Cardiac fibroblast (primary cell): ENCODE measurements around the gene GPC3.

ENCODE experiments used
- DNase-seq, 2 donors: peaks; one replicate each; pipeline versions ENCODE4 v3.0.0 to v3.0.0-alpha.2; 2010; ENCODE audit warnings: low read depth in 2 of 2
- H3K4me3 ChIP-seq, 2 donors: replicated peaks in 1 of 2; 1 replicate in 1 of 2; 2 replicates in 1 of 2; pipeline ENCODE4 v1.5.1; 2011; ENCODE audit warnings: low read depth in 2 of 2, low read length in 2 of 2, mild to moderate bottlenecking in 2 of 2, moderate library complexity in 1 of 2
- CTCF ChIP-seq: IDR thresholded peaks from one replicate; pipeline ENCODE4 v1.5.1; 2011; ENCODE audit warnings: low read depth, mild to moderate bottlenecking, low read length, inconsistent platforms

Gene GPC3

DNA sequence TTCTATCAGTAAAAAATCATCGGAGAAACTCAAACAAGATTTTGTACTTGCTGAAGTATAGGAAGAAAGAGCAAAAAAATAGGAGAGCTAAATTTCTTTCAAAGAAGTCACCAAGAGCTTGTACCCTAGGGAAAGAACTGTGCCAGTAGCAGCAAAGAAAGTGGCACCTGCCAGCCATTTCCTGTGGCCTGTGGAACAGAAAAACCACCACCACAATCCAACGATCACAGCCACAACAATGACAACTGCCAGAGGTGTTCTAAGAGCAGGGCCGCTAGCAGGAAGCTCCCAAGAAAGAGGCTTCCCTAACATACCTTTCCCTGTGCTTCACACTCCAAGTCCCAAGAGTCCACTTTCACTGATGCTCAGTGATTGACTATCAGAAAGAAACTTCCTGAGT, 304.0 kb downstream of the GPC3 start:
- no peak for DNase-seq
- no peak overlapping the region for H3K4me3 ChIP-seq
- no peak for TF ChIP-seq CTCF

GRCh38 chrX:133677123-133678063, 308.0 kb downstream of the GPC3 start:
- no peak for DNase-seq
- H3K4me3 ChIP-seq: no peak overlapping the region
- TF ChIP-seq CTCF: no peak

DNA sequence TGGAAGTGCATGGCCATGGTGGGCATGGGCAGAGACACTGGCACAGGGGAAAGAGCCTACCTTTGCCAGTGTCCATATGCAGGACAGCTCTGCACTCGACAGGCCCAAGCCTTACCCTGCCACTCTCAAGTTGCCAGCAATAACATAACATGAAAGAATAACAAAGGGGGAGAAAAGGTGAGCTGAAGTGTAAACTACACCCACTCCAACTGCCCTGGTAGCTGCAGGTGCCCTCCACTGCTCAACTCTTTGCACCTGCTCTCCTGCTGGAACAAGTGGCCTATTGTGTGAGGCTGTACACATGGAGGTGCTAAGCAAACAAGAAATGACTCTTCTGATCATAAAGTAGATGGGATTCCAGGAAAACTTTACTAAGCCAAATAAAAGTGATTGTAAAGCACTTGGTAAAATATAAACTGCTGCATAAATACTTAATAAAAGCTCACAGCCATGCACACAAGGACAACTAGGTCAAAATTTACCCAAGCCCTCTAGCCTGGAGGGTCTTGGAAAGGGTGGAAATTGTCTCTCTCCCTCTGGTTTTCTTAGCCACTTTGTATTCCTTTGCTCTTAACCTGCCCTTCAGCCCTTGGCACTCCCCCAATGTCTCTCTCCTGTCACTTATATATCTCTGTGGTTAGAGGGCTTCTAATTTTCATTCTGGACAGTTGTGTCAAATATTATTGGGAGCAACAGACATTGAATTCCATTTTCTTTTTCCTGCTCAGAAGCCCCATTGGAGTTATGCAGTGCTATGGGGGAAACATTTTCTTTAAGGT, 308.9 kb downstream of the GPC3 start:
- DNase-seq: no peak
- no peak overlapping the region for H3K4me3 ChIP-seq
- no peak for TF ChIP-seq CTCF

DNA sequence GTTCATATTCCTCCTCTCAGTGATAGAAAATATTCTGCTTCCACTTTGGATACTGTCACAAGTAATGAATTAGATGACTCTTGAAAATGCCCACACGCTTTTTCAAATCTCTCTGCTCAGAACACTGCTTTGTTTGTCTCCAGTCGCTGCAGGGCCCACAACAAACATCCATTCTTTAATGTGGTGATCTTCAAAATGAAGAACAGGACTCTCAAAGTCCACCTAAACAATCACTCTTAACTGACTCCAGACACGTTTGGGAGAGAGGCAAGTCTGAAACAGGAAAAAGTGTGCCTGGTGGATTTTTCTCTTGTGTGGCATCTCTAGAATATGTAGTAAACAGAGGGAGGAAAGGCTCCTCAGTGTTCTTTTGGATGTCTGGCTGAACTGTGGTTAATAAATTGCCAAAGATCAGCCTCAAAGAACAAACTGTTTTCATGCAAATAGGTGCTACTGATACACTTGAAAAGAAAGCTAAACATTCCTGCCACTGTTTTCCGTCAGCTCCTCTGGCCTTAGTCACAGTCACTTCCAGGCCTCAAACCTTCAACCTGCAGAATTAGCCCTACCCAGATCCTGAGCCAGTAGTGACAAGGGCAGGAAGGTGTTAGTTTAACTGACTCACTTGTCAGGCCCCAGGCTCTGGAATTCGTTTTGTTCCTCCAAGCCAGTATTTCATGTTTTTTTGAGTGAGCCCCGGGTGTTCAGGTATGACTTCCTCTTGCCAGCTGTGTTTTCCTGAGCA, 310.5 kb downstream of the GPC3 start:
- H3K4me3 ChIP-seq: no peak overlapping the region
- DNase-seq: no peak
- no peak for TF ChIP-seq CTCF

DNA sequence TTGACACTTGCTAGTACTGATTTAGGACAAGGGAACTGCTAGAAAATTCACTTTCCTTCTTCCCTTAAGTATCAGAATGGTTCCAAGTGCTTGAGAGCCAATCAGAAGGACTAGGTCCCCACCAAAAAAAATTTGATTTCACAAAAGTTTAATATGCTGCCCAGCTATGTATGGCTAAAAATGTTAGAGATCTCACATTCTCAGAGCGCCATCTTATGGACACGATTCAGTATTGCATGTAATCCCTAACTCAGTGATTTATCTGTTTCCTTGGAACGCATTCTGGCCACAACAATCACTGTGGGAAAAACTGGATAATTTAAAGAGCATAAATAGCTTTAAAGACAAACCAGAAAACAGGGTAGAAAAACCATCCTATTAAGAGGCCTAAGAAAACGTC, 315.0 kb downstream of the GPC3 start:
- peak; percentile 43 to 67 for DNase-seq
- TF ChIP-seq CTCF: peak; percentile 40

GRCh38 chrX:133669214-133669613, 316.2 kb downstream of the GPC3 start:
- DNase-seq: no peak
- H3K4me3 ChIP-seq: no peak overlapping the region
- TF ChIP-seq CTCF: no peak

More for the DNA sequence above, 315.0 kb downstream of the GPC3 start:
- no peak overlapping the region for H3K4me3 ChIP-seq
